GM23338 (cell line): ENCODE measurements around the gene TTC28. TPM values are rescaled to one million over a fixed set of nuclear protein-coding genes. Genes with fewer than 3 reads are reported as not detected.

Experiments
- ATAC-seq: fragments of 200-7000 bp; cut with Tn5 transposase; 3 replicates; pipeline ENCODE4 v1.9.1; 2020
- DNase-seq: peaks from one replicate; pipeline ENCODE4 v3.0.0-alpha.2; 2015; ENCODE audit warnings: low spot score
- H2AFZ ChIP-seq: fragments of 200-600 bp; sonication (generic); 2 replicates; pipeline ENCODE4 v1.8.0; 2016; ENCODE audit warnings: antibody characterized with exemption, mild to moderate bottlenecking, moderate library complexity
- H3F3A ChIP-seq: fragments of 200-600 bp; sonication (generic); replicated peaks from 2 replicates; pipeline ENCODE4 v1.8.0; 2017; ENCODE audit warnings: antibody characterized with exemption, mixed run types, low read depth
- H3K27ac ChIP-seq: fragments of 200-600 bp; sonication (generic); 2 replicates; pipeline ENCODE4 v1.6.1; 2016; ENCODE audit warnings: low read depth
- H3K27me3 ChIP-seq: fragments of 200-600 bp; sonication (generic); 2 replicates; pipeline ENCODE4 v1.8.0; 2016; ENCODE audit warnings: mild to moderate bottlenecking, mixed run types, moderate library complexity; ENCODE audit not compliant: insufficient read depth
- H3K36me3 ChIP-seq: fragments of 200-600 bp; sonication (generic); 2 replicates; pipeline ENCODE4 v1.8.0; 2016; ENCODE audit warnings: mild to moderate bottlenecking; ENCODE audit not compliant: insufficient read depth
- H3K4me1 ChIP-seq: fragments of 200-600 bp; sonication (generic); 2 replicates; pipeline ENCODE4 v1.8.0; 2016; ENCODE audit warnings: mild to moderate bottlenecking, moderate library complexity; ENCODE audit not compliant: insufficient read depth
- H3K4me2 ChIP-seq: fragments of 200-600 bp; sonication (generic); 2 replicates; pipeline ENCODE4 v1.7.1; 2017; ENCODE audit warnings: mixed run types
- H3K4me3 ChIP-seq: fragments of 200-600 bp; sonication (generic); 2 replicates; pipeline ENCODE4 v1.6.1; 2016; ENCODE audit warnings: mixed run types
- H3K79me2 ChIP-seq: fragments of 200-600 bp; sonication (generic); replicated peaks from 2 replicates; pipeline ENCODE4 v1.8.0; 2017; ENCODE audit warnings: mild to moderate bottlenecking; ENCODE audit not compliant: insufficient read depth
- H3K9me2 ChIP-seq: fragments of 200-600 bp; sonication (generic); 2 replicates; pipeline ENCODE4 v1.8.0; 2017; ENCODE audit not compliant: insufficient read depth
- H4K20me1 ChIP-seq: fragments of 200-600 bp; sonication (generic); replicated peaks from 2 replicates; pipeline ENCODE4 v1.8.0; 2017; ENCODE audit warnings: mild to moderate bottlenecking; ENCODE audit not compliant: insufficient read depth
- H3K27ac Mint-ChIP-seq: 2 replicates; pipeline ENCODE4 v1.8.0; 2020; ENCODE audit warnings: inconsistent platforms, mild to moderate bottlenecking, moderate library complexity, mixed read lengths
- H3K27me3 Mint-ChIP-seq: 3 replicates; pipeline ENCODE4 v1.8.0; 2022; ENCODE audit warnings: low read depth, mild to moderate bottlenecking, moderate library complexity, mixed read lengths, inconsistent platforms; ENCODE audit not compliant: insufficient read depth, poor library complexity
- H3K36me3 Mint-ChIP-seq: 3 replicates; pipeline ENCODE4 v1.8.0; 2021; ENCODE audit warnings: low read depth, mild to moderate bottlenecking, inconsistent platforms, moderate library complexity, mixed read lengths
- H3K4me1 Mint-ChIP-seq: 3 replicates; pipeline ENCODE4 v1.8.0; 2020; ENCODE audit warnings: mild to moderate bottlenecking, inconsistent platforms, mixed read lengths
- H3K4me3 Mint-ChIP-seq: 3 replicates; pipeline ENCODE4 v1.8.0; 2021; ENCODE audit warnings: moderate library complexity, mild to moderate bottlenecking, inconsistent platforms, mixed read lengths
- H3K9me3 Mint-ChIP-seq: 3 replicates; pipeline ENCODE4 v1.8.0; 2020; ENCODE audit warnings: moderate library complexity, mild to moderate bottlenecking, inconsistent platforms, mixed read lengths
- CREB1 ChIP-seq: fragments of 250-450 bp; sonication (Bioruptor Pico); IDR thresholded peaks from 2 replicates; pipeline ENCODE4 v1.5.0; 2020; ENCODE audit warnings: low read depth, mild to moderate bottlenecking, moderate library complexity
- CTCF ChIP-seq, 2 experiments: fragments of 200-600 bp in 1 of 2; sonication (generic) in 1 of 2; conservative IDR thresholded peaks; 2 replicates each; pipeline versions ENCODE4 v1.5.1 to v1.6.1; 2016 to 2017; ENCODE audit warnings: antibody characterized with exemption in 2 of 2, low read depth in 2 of 2, mild to moderate bottlenecking in 2 of 2, moderate library complexity in 1 of 2
- ETS1 ChIP-seq: IDR thresholded peaks from 2 replicates; pipeline ENCODE4 v1.6.1; 2016; ENCODE audit warnings: antibody characterized with exemption
- EZH2 ChIP-seq: fragments of 200-600 bp; sonication (generic); IDR thresholded peaks from one replicate; pipeline ENCODE4 v1.8.0; 2017; ENCODE audit warnings: antibody characterized with exemption, mild to moderate bottlenecking, low read depth; ENCODE audit not compliant: unreplicated experiment
- EZH2phosphoT487 ChIP-seq: fragments of 200-600 bp; sonication (generic); IDR thresholded peaks from one replicate; pipeline ENCODE4 v1.8.1; 2018; ENCODE audit warnings: antibody characterized with exemption; ENCODE audit not compliant: unreplicated experiment
- JUNB ChIP-seq: IDR thresholded peaks from one replicate; pipeline ENCODE4 v1.6.1; 2016; ENCODE audit warnings: antibody characterized with exemption; ENCODE audit not compliant: unreplicated experiment
- POLR2AphosphoS5 ChIP-seq: IDR thresholded peaks from 2 replicates; pipeline ENCODE4 v1.6.1; 2016; ENCODE audit warnings: antibody characterized with exemption, low read depth
- REST ChIP-seq: IDR thresholded peaks from one replicate; pipeline ENCODE4 v1.6.1; 2018; ENCODE audit warnings: antibody characterized with exemption; ENCODE audit not compliant: unreplicated experiment
- STAT1 ChIP-seq: IDR thresholded peaks from one replicate; pipeline ENCODE4 v1.6.1; 2016; ENCODE audit warnings: antibody characterized with exemption; ENCODE audit not compliant: unreplicated experiment
- ZNF114 ChIP-seq: fragments of 250-450 bp; sonication (Bioruptor Pico); IDR thresholded peaks from 2 replicates; pipeline ENCODE4 v1.5.0; 2020; ENCODE audit warnings: mild to moderate bottlenecking, moderate library complexity
- polyA plus RNA-seq: library from polyadenylated mRNA; unstranded; fragments of >200 nt; fragmentation: Nextera tagmentation; extraction: Ambion mirVana; gene quantifications from 2 replicates; pipeline ENCODE4 v1.2.1, GENCODE V29; 2016
- total RNA-seq: library from RNA; depleted of rRNA; stranded (reverse); fragments of >200 nt; shearing (Covaris generic); gene quantifications from 2 replicates; pipeline ENCODE4 v1.2.3, GENCODE V29; 2014

The TTC28 gene
- total and polyA plus RNA-seq, 2 experiments from 2014 or later = 4.5 to 16.1 TPM

GRCh38 chr22:27972732-27973698, 706.6 kb downstream of the TTC28 start (continued):
- TF ChIP-seq REST (no peak), ETS1 (no peak), CTCF (conservative IDR thresholded peaks at IDR 0.05; ENCODE audit: low read depth in 2 of 2) (no peak), ZNF114 (CRISPR knock-in tag) (no peak)

GRCh38 chr22:27971926-27972325, 707.7 kb downstream of the TTC28 start:
- Histone ChIP-seq H2AFZ (no peak overlapping the region), H3K4me1 (no peaks in the 10 kb centered on the region), H4K20me1 (no peaks in the 10 kb centered on the region), H3K36me3 (no peaks in the 10 kb centered on the region), H3K79me2 (no peaks in the 10 kb centered on the region), H3K9me2 (no peaks in the 10 kb centered on the region), H3K4me3 (no peak overlapping the region), H3F3A (no peaks in the 10 kb centered on the region), H3K27ac (no peak overlapping the region), H3K4me2 (no peak overlapping the region), H3K27me3 (no peaks in the 10 kb centered on the region)
- DNase-seq (no peak), ATAC-seq (no peak)
- H3K4me1 Mint-ChIP-seq = peaks cover 5% of the 10 kb centered on the region; the same call in 2 of the 3 replicates
- H3K27ac Mint-ChIP-seq = no peak overlapping the region
- no peaks in the 10 kb centered on the region for H3K9me3 Mint-ChIP-seq
- no peaks in the 10 kb centered on the region; the same call in 1 of the 3 replicates for H3K36me3 Mint-ChIP-seq
- no peak overlapping the region for H3K4me3 Mint-ChIP-seq
- H3K27me3 Mint-ChIP-seq = peaks cover 4% of the 10 kb centered on the region
- no peak for TF ChIP-seq CREB1 (CRISPR knock-in tag)
- no peak for TF ChIP-seq POLR2AphosphoS5
- TF ChIP-seq CTCF (conservative IDR thresholded peaks at IDR 0.05; ENCODE audit: low read depth in 2 of 2) = no peak
- TF ChIP-seq ETS1 = no peak
- no peak for TF ChIP-seq EZH2phosphoT487
- no peak for TF ChIP-seq ZNF114 (CRISPR knock-in tag)
- TF ChIP-seq REST = no peak
- no peak for TF ChIP-seq EZH2
- TF ChIP-seq JUNB = no peak
- no peak for TF ChIP-seq STAT1
